Peyer's patch (tissue), 4 donors: ENCODE results near the gene ATP13A2. TPM values are rescaled to one million over a fixed set of nuclear protein-coding genes. Genes with fewer than 3 reads are reported as not detected.

Experiments used
- DNase-seq, 3 donors: peaks; one replicate each; pipeline ENCODE4 v3.0.0-alpha.2; 2017 to 2019
- H3K27ac ChIP-seq, 4 donors: fragments of 200-600 bp; sonication (generic); one replicate each; pipeline ENCODE4 v1.5.1; 2016 to 2019
- H3K27me3 ChIP-seq, 2 donors: fragments of 200-600 bp; sonication (generic); one replicate each; pipeline ENCODE4 v1.5.1; 2019
- H3K36me3 ChIP-seq, 3 donors: fragments of 200-600 bp; sonication (generic); one replicate each; pipeline ENCODE4 v1.5.1; 2016 to 2019
- H3K4me1 ChIP-seq, 4 donors: fragments of 200-600 bp; sonication (generic); one replicate each; pipeline ENCODE4 v1.5.1; 2016 to 2019
- H3K4me3 ChIP-seq, 4 donors: fragments of 200-600 bp; sonication (generic); 1 replicate in 3 of 4; 2 replicates in 1 of 4; pipeline ENCODE4 v1.5.1; 2016 to 2019; ENCODE audit warnings: mild to moderate bottlenecking in 1 of 4
- H3K9me3 ChIP-seq, 4 donors: fragments of 200-600 bp; sonication (generic); one replicate each; pipeline ENCODE4 v1.5.1; 2016 to 2019; ENCODE audit warnings: mild to moderate bottlenecking in 1 of 4
- POLR2A ChIP-seq, 2 donors: fragments of 450-650 bp; IDR thresholded peaks; one replicate each; pipeline ENCODE4 v1.5.1; 2017; ENCODE audit warnings: antibody characterized with exemption in 2 of 2, mild to moderate bottlenecking in 2 of 2, moderate library complexity in 2 of 2
- total RNA-seq, 4 donors: library from RNA; depleted of rRNA; stranded (reverse); fragments of >200 nt; gene quantifications; one replicate each; pipeline ENCODE4 v1.1.0, GENCODE V29; 2016
- TF ChIP-seq, protein P1 (sequence below), 6 experiments: fragments of 450-650 bp in 4 of 6; fragments of 200-600 bp in 2 of 6; sonication (generic) in 1 of 6; IDR thresholded peaks; one replicate each; pipeline ENCODE4 v1.5.1; 2017 to 2019; ENCODE audit warnings: antibody characterized with exemption in 6 of 6, mild to moderate bottlenecking in 3 of 6, moderate library complexity in 1 of 6

The ATP13A2 gene
- total RNA-seq, 4 donors from 2014 or later, result 20.6 to 58.0 (median 44.5) TPM

DNA sequence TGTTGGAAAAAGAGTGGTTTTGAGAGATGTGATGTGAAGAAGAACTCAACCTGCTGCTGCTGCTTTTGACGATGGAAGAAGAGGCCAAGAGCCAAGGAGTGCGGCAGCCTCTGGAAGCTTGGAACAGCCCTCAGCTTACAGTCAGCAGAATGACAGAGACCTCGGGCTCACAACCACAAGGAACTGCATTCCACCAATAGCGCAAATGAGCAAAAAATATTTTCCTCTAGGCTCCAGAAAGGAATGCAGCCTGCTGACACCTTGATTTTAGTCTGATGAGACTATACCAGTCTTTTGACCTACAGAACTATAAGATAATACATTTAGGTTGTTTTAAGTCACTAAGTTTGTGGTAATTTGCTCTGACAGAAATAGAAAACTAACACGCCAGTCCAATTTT is 31.9 kb upstream of the ATP13A2 start:
- H3K4me1 ChIP-seq, result no peaks in the 10 kb centered on the region
- H3K27ac ChIP-seq, result no peak overlapping the region
- H3K4me3 ChIP-seq, result no peak overlapping the region
- peaks cover 0 to 52% (median 0%) of the 10 kb centered on the region in 3 donors for H3K36me3 ChIP-seq
- no peaks in the 10 kb centered on the region for H3K27me3 ChIP-seq
- DNase-seq, result no peak
- no peaks in the 10 kb centered on the region for H3K9me3 ChIP-seq
- TF ChIP-seq POLR2A (IDR thresholded peaks at IDR 0.05), result no peak
- TF ChIP-seq, protein P1, sequence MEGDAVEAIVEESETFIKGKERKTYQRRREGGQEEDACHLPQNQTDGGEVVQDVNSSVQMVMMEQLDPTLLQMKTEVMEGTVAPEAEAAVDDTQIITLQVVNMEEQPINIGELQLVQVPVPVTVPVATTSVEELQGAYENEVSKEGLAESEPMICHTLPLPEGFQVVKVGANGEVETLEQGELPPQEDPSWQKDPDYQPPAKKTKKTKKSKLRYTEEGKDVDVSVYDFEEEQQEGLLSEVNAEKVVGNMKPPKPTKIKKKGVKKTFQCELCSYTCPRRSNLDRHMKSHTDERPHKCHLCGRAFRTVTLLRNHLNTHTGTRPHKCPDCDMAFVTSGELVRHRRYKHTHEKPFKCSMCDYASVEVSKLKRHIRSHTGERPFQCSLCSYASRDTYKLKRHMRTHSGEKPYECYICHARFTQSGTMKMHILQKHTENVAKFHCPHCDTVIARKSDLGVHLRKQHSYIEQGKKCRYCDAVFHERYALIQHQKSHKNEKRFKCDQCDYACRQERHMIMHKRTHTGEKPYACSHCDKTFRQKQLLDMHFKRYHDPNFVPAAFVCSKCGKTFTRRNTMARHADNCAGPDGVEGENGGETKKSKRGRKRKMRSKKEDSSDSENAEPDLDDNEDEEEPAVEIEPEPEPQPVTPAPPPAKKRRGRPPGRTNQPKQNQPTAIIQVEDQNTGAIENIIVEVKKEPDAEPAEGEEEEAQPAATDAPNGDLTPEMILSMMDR (IDR thresholded peaks at IDR 0.05), result no peak

DNA sequence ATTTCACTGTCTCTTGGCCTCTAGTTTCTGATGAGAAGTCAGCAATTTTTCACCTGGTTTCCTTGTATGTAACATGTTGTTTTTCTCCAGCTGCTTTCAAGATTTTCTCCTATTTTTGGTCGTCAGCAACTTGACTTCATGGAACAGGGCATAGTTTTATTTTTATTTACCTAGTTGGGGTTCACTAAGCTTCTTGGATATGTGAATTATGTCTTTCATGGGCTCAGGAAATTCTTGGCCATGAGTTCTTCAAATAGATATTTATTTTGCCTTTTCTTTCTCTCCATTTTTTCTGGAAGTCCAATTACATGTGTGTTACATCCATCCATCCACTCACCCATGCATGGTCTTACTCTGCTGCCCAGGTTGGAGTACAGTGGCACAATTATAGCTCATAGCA is 28.4 kb upstream of the ATP13A2 start:
- no peak overlapping the region for H3K27ac ChIP-seq
- DNase-seq, result no peak
- no peaks in the 10 kb centered on the region for H3K27me3 ChIP-seq
- H3K9me3 ChIP-seq, result no peaks in the 10 kb centered on the region
- no peak overlapping the region for H3K4me3 ChIP-seq
- no peaks in the 10 kb centered on the region for H3K4me1 ChIP-seq
- H3K36me3 ChIP-seq, result peaks cover 0 to 69% (median 0%) of the 10 kb centered on the region in 3 donors
- TF ChIP-seq POLR2A (IDR thresholded peaks at IDR 0.05), result no peak
- TF ChIP-seq, protein P1 (IDR thresholded peaks at IDR 0.05), result no peak

DNA sequence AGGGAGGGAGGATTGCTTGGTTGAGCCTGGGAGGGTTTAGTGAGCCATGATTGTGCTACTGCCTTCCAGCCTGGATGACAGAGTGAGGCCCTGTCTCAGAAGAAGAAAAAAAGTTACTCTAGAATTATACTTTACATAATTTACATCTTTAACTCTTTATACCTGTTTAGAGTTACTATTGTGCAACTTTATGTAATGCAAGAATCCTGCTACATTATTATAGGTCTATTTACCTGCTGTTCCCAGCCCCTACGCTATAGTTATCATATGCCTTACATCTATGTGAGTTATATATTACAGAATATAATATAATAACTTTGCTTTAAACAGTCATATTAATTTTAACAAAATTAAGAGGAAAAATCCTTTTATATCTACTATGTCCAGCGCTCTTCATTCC is 27.8 kb upstream of the ATP13A2 start:
- Histone ChIP-seq H3K27me3 (no peaks in the 10 kb centered on the region), H3K27ac (no peak overlapping the region), H3K4me3 (no peak overlapping the region), H3K4me1 (no peaks in the 10 kb centered on the region), H3K36me3 (peaks cover 0 to 72% (median 0%) of the 10 kb centered on the region in 3 donors), H3K9me3 (no peaks in the 10 kb centered on the region)
- no peak for DNase-seq
- TF ChIP-seq POLR2A (IDR thresholded peaks at IDR 0.05), result no peak
- TF ChIP-seq, protein P1 (IDR thresholded peaks at IDR 0.05), result no peak

DNA sequence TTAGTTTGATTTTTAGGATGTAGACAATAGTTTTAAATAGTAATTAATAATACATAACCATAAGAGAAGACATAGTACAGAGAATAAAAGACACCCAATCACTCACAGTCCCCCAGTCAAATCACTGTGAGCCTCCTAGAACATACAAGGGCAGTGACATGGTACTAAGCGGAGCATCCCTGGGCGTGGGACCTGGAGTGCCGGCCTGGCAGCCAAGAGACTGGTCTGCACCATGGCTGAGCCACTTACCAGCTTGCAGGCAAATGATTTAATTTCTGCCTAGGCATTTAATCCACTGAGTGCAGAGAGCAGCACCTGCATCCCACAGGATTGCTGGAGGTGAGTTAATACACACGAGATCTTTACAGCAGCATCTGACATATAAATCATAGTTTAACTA is 21.8 kb upstream of the ATP13A2 start:
- no peak overlapping the region for H3K4me3 ChIP-seq
- no peak for DNase-seq
- H3K27ac ChIP-seq, result no peak overlapping the region
- TF ChIP-seq, protein P1 (IDR thresholded peaks at IDR 0.05), result no peak
- TF ChIP-seq POLR2A (IDR thresholded peaks at IDR 0.05), result no peak
- peaks cover 0 to 74% (median 0%) of the 10 kb centered on the region in 3 donors for H3K36me3 ChIP-seq
- no peaks in the 10 kb centered on the region for H3K9me3 ChIP-seq
- H3K27me3 ChIP-seq, result no peaks in the 10 kb centered on the region
- H3K4me1 ChIP-seq, result no peaks in the 10 kb centered on the region

DNA sequence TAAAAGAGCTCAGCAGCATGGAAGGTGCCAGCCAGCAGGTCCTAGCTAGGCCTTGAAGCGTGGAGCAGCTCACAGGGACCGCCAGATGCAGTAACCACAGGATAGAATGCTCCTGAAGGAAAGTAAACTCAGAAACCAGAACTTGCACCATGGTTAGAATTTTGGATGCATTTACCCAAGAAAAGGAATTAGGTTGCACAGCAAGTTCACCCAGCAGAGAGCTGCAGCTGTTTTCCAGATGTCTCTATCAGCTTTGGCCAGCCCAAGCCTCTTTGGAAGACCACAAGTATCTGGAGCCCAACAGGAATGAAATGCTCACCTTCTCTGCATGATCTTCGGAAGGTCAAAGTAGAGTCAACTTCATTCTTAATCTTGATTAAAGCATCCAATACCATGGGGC is 21.0 kb upstream of the ATP13A2 start:
- no peak for TF ChIP-seq POLR2A (IDR thresholded peaks at IDR 0.05)
- TF ChIP-seq, protein P1 (IDR thresholded peaks at IDR 0.05), result no peak
- Histone ChIP-seq H3K27ac (no peak overlapping the region), H3K9me3 (no peaks in the 10 kb centered on the region), H3K27me3 (no peaks in the 10 kb centered on the region), H3K4me1 (no peaks in the 10 kb centered on the region), H3K36me3 (peaks cover 0 to 74% (median 0%) of the 10 kb centered on the region in 3 donors), H3K4me3 (no peak overlapping the region)
- DNase-seq, result no peak

DNA sequence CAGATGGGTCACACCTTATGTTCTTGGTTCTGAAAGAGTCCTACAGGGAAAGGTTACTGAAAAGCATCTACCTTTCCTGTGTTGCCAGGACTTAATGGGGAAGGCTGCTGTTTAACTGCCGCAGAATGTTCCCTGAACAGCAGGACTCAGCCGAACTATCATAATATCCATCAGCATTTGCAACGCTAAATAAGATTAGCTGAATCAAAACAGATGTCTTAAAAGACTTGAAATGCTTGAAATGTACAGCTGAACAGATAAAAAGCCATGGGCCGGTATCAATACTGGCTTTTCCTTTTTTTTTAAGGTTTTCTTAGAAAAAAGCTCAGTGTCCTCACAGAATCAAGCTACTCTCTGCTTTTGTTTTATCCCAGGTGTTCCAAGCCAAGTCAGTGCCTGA is 19.7 kb upstream of the ATP13A2 start:
- Histone ChIP-seq H3K36me3 (peaks cover 0 to 77% (median 0%) of the 10 kb centered on the region in 3 donors), H3K27me3 (no peaks in the 10 kb centered on the region), H3K9me3 (no peaks in the 10 kb centered on the region), H3K27ac (no peak overlapping the region), H3K4me3 (no peak overlapping the region), H3K4me1 (no peaks in the 10 kb centered on the region)
- TF ChIP-seq, protein P1 (IDR thresholded peaks at IDR 0.05), result no peak
- TF ChIP-seq POLR2A (IDR thresholded peaks at IDR 0.05), result no peak
- DNase-seq, result no peak
